Neural progenitor cell (in vitro differentiated cells): ENCODE data around the gene LZTS3.

Experiments used
- CTCF ChIP-seq: fragments of 200-600 bp; sonication (generic); IDR thresholded peaks from 2 replicates; pipeline ENCODE4 v1.5.1; 2017; ENCODE audit warnings: antibody characterized with exemption, mild to moderate bottlenecking
- EZH2 ChIP-seq: fragments of 200-600 bp; sonication (generic); IDR thresholded peaks from 2 replicates; pipeline ENCODE4 v1.6.1; 2017; ENCODE audit warnings: antibody characterized with exemption, mild to moderate bottlenecking, moderate library complexity

GRCh38 chr20:3194617-3195280, 21.4 kb upstream of the LZTS3 start:
- no peak for TF ChIP-seq EZH2
- TF ChIP-seq CTCF = no peak
